Measurements from ENCODE around the gene AGAP6. TPM values are rescaled to one million over a fixed set of nuclear protein-coding genes. Genes with fewer than 3 reads are reported as not detected.
"Not testable (repeated sequence)": the region's sequence is repeated elsewhere in the genome, so short reads cannot be mapped to it uniquely, and the experiment has no call there.

The AGAP6 gene
- total and polyA plus RNA-seq, 2 experiments from 2014 or later: 12.9 to 13.3 TPM

GRCh38 chr10:49987207-49987606, 999 bp upstream of the AGAP6 start:
- not testable (repeated sequence) for H3K9me2 ChIP-seq (ENCODE audit: insufficient read depth); H3K36me3 Mint-ChIP-seq (ENCODE audit: low read depth); H3F3A ChIP-seq (replicated peaks; ENCODE audit: low read depth); H3K27ac Mint-ChIP-seq; H4K20me1 ChIP-seq (replicated peaks; ENCODE audit: insufficient read depth); H3K4me1 ChIP-seq (ENCODE audit: insufficient read depth); H3K36me3 ChIP-seq (ENCODE audit: insufficient read depth); H3K4me3 ChIP-seq; H2AFZ ChIP-seq; H3K27me3 Mint-ChIP-seq (ENCODE audit: insufficient read depth, low read depth, poor library complexity); H3K9me3 Mint-ChIP-seq; H3K4me2 ChIP-seq; H3K4me3 Mint-ChIP-seq; H3K27me3 ChIP-seq (ENCODE audit: insufficient read depth); H3K4me1 Mint-ChIP-seq; H3K79me2 ChIP-seq (replicated peaks; ENCODE audit: insufficient read depth); DNase-seq (ENCODE audit: low spot score); ATAC-seq; H3K27ac ChIP-seq (ENCODE audit: low read depth)

DNA sequence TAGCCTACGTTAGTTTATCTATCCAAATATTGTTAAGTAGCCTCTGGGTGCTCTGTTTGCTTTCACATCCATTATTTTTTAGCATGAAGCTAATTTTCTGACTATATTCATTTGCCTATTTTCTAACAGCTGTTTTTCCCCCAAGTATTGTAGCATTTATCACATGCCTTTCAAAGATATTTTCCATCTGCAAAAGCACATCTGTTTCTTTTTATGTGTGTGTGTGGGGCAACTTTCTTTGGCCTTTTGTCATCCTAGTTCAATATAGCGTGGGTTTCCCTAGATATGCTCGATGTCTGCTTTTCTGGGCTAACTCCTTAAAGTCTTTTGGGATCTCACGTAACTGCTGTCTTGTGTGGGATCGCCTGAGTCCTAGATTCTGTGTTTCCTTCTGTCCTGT, 7.1 kb downstream of the AGAP6 start:
- not testable (repeated sequence) for H3F3A ChIP-seq (replicated peaks; ENCODE audit: low read depth); H3K4me2 ChIP-seq; H2AFZ ChIP-seq; H3K9me2 ChIP-seq (ENCODE audit: insufficient read depth); H3K27ac ChIP-seq (ENCODE audit: low read depth); H3K79me2 ChIP-seq (replicated peaks; ENCODE audit: insufficient read depth); H3K27me3 Mint-ChIP-seq (ENCODE audit: insufficient read depth, low read depth, poor library complexity); ATAC-seq; H3K27ac Mint-ChIP-seq; H3K36me3 ChIP-seq (ENCODE audit: insufficient read depth); H3K4me3 ChIP-seq; H4K20me1 ChIP-seq (replicated peaks; ENCODE audit: insufficient read depth); H3K4me1 ChIP-seq (ENCODE audit: insufficient read depth); H3K4me1 Mint-ChIP-seq; H3K36me3 Mint-ChIP-seq (ENCODE audit: low read depth); H3K4me3 Mint-ChIP-seq; DNase-seq (ENCODE audit: low spot score); H3K27me3 ChIP-seq (ENCODE audit: insufficient read depth); H3K9me3 Mint-ChIP-seq

GRCh38 chr10:50014024-50014423, 25.8 kb downstream of the AGAP6 start:
- H3K4me3 ChIP-seq; H3K27ac ChIP-seq (ENCODE audit: low read depth): not testable (repeated sequence)

DNA sequence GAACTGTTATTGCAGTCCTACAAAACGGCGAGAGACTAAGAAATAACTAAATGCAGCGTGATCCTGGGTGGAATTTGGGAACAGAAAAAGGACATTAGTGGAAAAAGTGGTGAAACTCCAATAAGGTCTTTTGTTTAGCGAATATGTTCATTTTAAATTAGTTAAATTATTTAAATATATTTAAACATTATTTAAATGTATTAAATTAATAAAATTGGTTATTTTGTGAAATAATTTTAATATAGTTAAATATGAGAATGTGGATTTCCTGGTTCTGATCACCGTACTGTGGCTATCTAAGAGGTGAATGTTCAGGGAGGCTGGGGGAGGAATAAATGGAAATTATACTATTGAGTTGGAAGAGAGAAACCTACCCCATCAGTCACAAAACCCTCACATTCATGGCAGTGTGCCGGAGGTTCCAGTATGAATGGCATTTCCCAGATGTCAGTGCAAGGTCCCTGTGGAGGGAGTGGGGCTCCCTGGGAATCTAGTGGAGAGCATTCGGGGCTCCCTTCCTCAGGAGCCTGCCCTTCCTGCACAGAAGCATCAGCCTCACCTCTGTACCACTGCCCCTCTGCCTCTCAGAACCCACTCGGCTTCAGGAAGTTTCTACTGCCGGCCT, 27.5 kb downstream of the AGAP6 start:
- ATAC-seq; H3K36me3 Mint-ChIP-seq (ENCODE audit: low read depth); H3K9me3 Mint-ChIP-seq; H3K27me3 ChIP-seq (ENCODE audit: insufficient read depth); H3K4me1 Mint-ChIP-seq; DNase-seq (ENCODE audit: low spot score); H3K27ac ChIP-seq (ENCODE audit: low read depth); H3K4me3 ChIP-seq; H3K4me1 ChIP-seq (ENCODE audit: insufficient read depth); H2AFZ ChIP-seq; H3K79me2 ChIP-seq (replicated peaks; ENCODE audit: insufficient read depth); H3K36me3 ChIP-seq (ENCODE audit: insufficient read depth); H3K4me2 ChIP-seq; H3K27me3 Mint-ChIP-seq (ENCODE audit: insufficient read depth, low read depth, poor library complexity); H3K4me3 Mint-ChIP-seq; H4K20me1 ChIP-seq (replicated peaks; ENCODE audit: insufficient read depth); H3K27ac Mint-ChIP-seq; H3K9me2 ChIP-seq (ENCODE audit: insufficient read depth); H3F3A ChIP-seq (replicated peaks; ENCODE audit: low read depth): not testable (repeated sequence)

More at GRCh38 chr10:50014024-50014423, 25.8 kb downstream of the AGAP6 start:
- not testable (repeated sequence) for H3K36me3 Mint-ChIP-seq (ENCODE audit: low read depth); H3K27me3 Mint-ChIP-seq (ENCODE audit: insufficient read depth, low read depth, poor library complexity); H4K20me1 ChIP-seq (replicated peaks; ENCODE audit: insufficient read depth); H3K79me2 ChIP-seq (replicated peaks; ENCODE audit: insufficient read depth); H3K9me3 Mint-ChIP-seq; H3K4me1 ChIP-seq (ENCODE audit: insufficient read depth); H3K27ac Mint-ChIP-seq; ATAC-seq; H3K4me1 Mint-ChIP-seq; H3F3A ChIP-seq (replicated peaks; ENCODE audit: low read depth); H3K4me2 ChIP-seq; H3K27me3 ChIP-seq (ENCODE audit: insufficient read depth); H3K9me2 ChIP-seq (ENCODE audit: insufficient read depth); H3K36me3 ChIP-seq (ENCODE audit: insufficient read depth); DNase-seq (ENCODE audit: low spot score); H3K4me3 Mint-ChIP-seq; H2AFZ ChIP-seq

DNA sequence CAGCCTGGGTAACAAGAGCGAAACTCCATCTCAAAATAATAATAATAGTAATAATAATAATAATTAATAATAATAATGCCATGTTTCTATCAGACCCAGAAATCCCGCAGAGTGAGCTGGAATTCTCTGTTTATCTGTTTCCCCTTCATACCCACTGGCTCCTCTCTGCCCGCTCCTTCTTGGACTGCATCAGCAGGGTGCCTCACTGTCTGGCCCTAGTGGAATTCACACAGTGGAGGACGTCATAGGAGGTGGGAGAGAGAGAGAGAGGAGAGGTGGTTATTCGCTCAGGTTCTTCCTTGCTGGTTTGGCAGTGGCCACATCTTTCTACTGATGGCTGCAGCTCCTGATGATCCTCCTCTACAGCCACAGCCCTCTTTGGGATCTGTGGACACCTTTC, 28.7 kb downstream of the AGAP6 start:
- not testable (repeated sequence) for H3K27ac ChIP-seq (ENCODE audit: low read depth); H3K27me3 Mint-ChIP-seq (ENCODE audit: insufficient read depth, low read depth, poor library complexity); H3K36me3 ChIP-seq (ENCODE audit: insufficient read depth); H3K79me2 ChIP-seq (replicated peaks; ENCODE audit: insufficient read depth); H3K4me3 ChIP-seq; H3F3A ChIP-seq (replicated peaks; ENCODE audit: low read depth); H3K4me1 ChIP-seq (ENCODE audit: insufficient read depth); H3K4me1 Mint-ChIP-seq; DNase-seq (ENCODE audit: low spot score); H4K20me1 ChIP-seq (replicated peaks; ENCODE audit: insufficient read depth); H3K9me2 ChIP-seq (ENCODE audit: insufficient read depth); H2AFZ ChIP-seq; H3K4me3 Mint-ChIP-seq; H3K27ac Mint-ChIP-seq; H3K27me3 ChIP-seq (ENCODE audit: insufficient read depth); H3K9me3 Mint-ChIP-seq; ATAC-seq; H3K4me2 ChIP-seq; H3K36me3 Mint-ChIP-seq (ENCODE audit: low read depth)

DNA sequence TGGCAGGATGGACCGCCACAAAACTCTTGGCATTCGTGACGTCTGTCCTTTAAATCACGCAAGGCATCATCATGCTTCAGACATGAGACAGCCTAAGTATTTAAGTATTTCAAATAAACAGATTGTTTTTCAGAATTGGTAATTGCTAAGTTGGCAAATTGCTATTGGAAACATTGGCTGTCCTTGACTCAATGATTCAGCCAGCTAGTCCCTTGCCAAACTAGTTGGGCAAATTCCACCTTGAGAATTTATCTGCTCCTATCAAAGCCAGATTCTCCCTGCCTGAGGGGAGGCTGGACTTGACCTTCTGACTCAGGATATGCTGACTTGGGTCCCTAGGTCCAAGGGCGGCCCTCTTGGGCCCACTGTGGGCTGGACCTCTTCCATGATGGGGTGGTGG, 29.4 kb downstream of the AGAP6 start:
- not testable (repeated sequence) for H3K4me1 ChIP-seq (ENCODE audit: insufficient read depth); ATAC-seq; H4K20me1 ChIP-seq (replicated peaks; ENCODE audit: insufficient read depth); H3K36me3 Mint-ChIP-seq (ENCODE audit: low read depth); H3K9me2 ChIP-seq (ENCODE audit: insufficient read depth); H3K4me3 Mint-ChIP-seq; DNase-seq (ENCODE audit: low spot score); H3K79me2 ChIP-seq (replicated peaks; ENCODE audit: insufficient read depth); H2AFZ ChIP-seq; H3K4me1 Mint-ChIP-seq; H3K9me3 Mint-ChIP-seq; H3K36me3 ChIP-seq (ENCODE audit: insufficient read depth); H3K4me2 ChIP-seq; H3K27ac ChIP-seq (ENCODE audit: low read depth); H3F3A ChIP-seq (replicated peaks; ENCODE audit: low read depth); H3K27me3 ChIP-seq (ENCODE audit: insufficient read depth); H3K4me3 ChIP-seq; H3K27me3 Mint-ChIP-seq (ENCODE audit: insufficient read depth, low read depth, poor library complexity); H3K27ac Mint-ChIP-seq

DNA sequence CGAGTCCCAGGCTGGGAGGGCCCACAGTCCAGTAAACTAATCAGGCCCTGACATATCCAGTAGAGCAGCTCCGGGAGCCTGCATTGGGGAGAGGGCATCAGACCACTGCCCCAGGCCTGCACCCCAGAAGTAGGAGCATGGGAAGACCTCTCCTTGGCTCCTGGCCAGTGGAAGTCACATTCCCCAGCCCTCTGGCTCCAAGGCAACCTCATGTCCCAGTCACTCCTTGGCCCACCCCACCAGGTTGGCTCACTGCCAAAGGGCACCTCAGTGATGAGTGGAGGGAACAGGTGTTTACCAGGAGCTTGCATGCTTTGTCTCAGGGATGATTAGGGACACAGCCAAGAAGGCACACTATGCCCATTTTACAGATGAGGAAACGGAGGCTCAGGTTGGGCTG, 31.1 kb downstream of the AGAP6 start:
- H3K9me3 Mint-ChIP-seq; H3K4me3 Mint-ChIP-seq; H3K27me3 Mint-ChIP-seq (ENCODE audit: insufficient read depth, low read depth, poor library complexity): not testable (repeated sequence)

More for the DNA sequence above, 31.1 kb downstream of the AGAP6 start:
- not testable (repeated sequence) for H4K20me1 ChIP-seq (replicated peaks; ENCODE audit: insufficient read depth); DNase-seq (ENCODE audit: low spot score); H3K4me3 ChIP-seq; H3K4me1 ChIP-seq (ENCODE audit: insufficient read depth); H3K36me3 ChIP-seq (ENCODE audit: insufficient read depth); H3K4me1 Mint-ChIP-seq; H3K79me2 ChIP-seq (replicated peaks; ENCODE audit: insufficient read depth); ATAC-seq; H3K27ac Mint-ChIP-seq; H2AFZ ChIP-seq; H3F3A ChIP-seq (replicated peaks; ENCODE audit: low read depth); H3K27ac ChIP-seq (ENCODE audit: low read depth); H3K27me3 ChIP-seq (ENCODE audit: insufficient read depth); H3K4me2 ChIP-seq; H3K9me2 ChIP-seq (ENCODE audit: insufficient read depth); H3K36me3 Mint-ChIP-seq (ENCODE audit: low read depth)
